ENCODE measurements around the gene FARP1.

The FARP1 gene

GRCh38 chr13:98398581-98398980 lies 255.7 kb downstream of the FARP1 start:
- Histone ChIP-seq H3K9me2 (replicated peaks; ENCODE audit: control insufficient read depth, low read length) (no peaks in the 10 kb centered on the region), H3K79me2 (ENCODE audit: control insufficient read depth, low read length) (no peaks in the 10 kb centered on the region), H3K4me2 (ENCODE audit: low read length) (no peak overlapping the region), H3K4me1 (ENCODE audit: control insufficient read depth, low read length) (no peaks in the 10 kb centered on the region), H3K36me3 (ENCODE audit: control insufficient read depth, low read length) (no peaks in the 10 kb centered on the region), H3F3A (ENCODE audit: control insufficient read depth, insufficient read depth) (no peaks in the 10 kb centered on the region), H3K27me3 (ENCODE audit: control insufficient read depth, low read length) (no peaks in the 10 kb centered on the region), H3K9me3 (ENCODE audit: control insufficient read depth, insufficient read depth, low read length) (no peaks in the 10 kb centered on the region), H3K27ac (ENCODE audit: low read depth, low read length) (no peak overlapping the region), H3K4me3 (ENCODE audit: low read length) (no peak overlapping the region), H4K20me1 (ENCODE audit: control insufficient read depth, insufficient read depth, low read depth, low read length) (no peaks in the 10 kb centered on the region)
- TF ChIP-seq CTCF (IDR thresholded peaks at IDR 0.05; ENCODE audit: low read depth, low read length, poor library complexity, severe bottlenecking) = no peak
- TF ChIP-seq EZH2phosphoT487 (IDR thresholded peaks at IDR 0.05; ENCODE audit: borderline replicate concordance, low read length) = no peak

- Histone ChIP-seq H3K4me2 (ENCODE audit: low read length) (no peak overlapping the region), H3K9me3 (ENCODE audit: control insufficient read depth, insufficient read depth, low read length) (no peaks in the 10 kb centered on the region), H3F3A (ENCODE audit: control insufficient read depth, insufficient read depth) (no peaks in the 10 kb centered on the region), H3K27ac (ENCODE audit: low read depth, low read length) (no peak overlapping the region), H3K79me2 (ENCODE audit: control insufficient read depth, low read length) (no peaks in the 10 kb centered on the region), H3K4me3 (ENCODE audit: low read length) (no peak overlapping the region), H3K36me3 (ENCODE audit: control insufficient read depth, low read length) (no peaks in the 10 kb centered on the region), H4K20me1 (ENCODE audit: control insufficient read depth, insufficient read depth, low read depth, low read length) (no peaks in the 10 kb centered on the region), H3K9me2 (replicated peaks; ENCODE audit: control insufficient read depth, low read length) (no peaks in the 10 kb centered on the region), H3K27me3 (ENCODE audit: control insufficient read depth, low read length) (no peaks in the 10 kb centered on the region), H3K4me1 (ENCODE audit: control insufficient read depth, low read length) (no peaks in the 10 kb centered on the region)
- no peak for TF ChIP-seq EZH2phosphoT487 (IDR thresholded peaks at IDR 0.05; ENCODE audit: borderline replicate concordance, low read length)
- no peak for TF ChIP-seq CTCF (IDR thresholded peaks at IDR 0.05; ENCODE audit: low read depth, low read length, poor library complexity, severe bottlenecking)
These were observed 256.9 kb downstream of the FARP1 start for GRCh38 chr13:98399756-98400155.

GRCh38 chr13:98401934-98402333 lies 259.0 kb downstream of the FARP1 start:
- H3K27ac ChIP-seq (ENCODE audit: low read depth, low read length) = no peak overlapping the region
- TF ChIP-seq CTCF (IDR thresholded peaks at IDR 0.05; ENCODE audit: low read depth, low read length, poor library complexity, severe bottlenecking) = no peak
- TF ChIP-seq EZH2phosphoT487 (IDR thresholded peaks at IDR 0.05; ENCODE audit: borderline replicate concordance, low read length) = no peak
- no peak overlapping the region for H3K4me2 ChIP-seq (ENCODE audit: low read length)
- H3K36me3 ChIP-seq (ENCODE audit: control insufficient read depth, low read length) = no peaks in the 10 kb centered on the region
- no peaks in the 10 kb centered on the region for H3K9me3 ChIP-seq (ENCODE audit: control insufficient read depth, insufficient read depth, low read length)
- H3K27me3 ChIP-seq (ENCODE audit: control insufficient read depth, low read length) = no peaks in the 10 kb centered on the region
- H4K20me1 ChIP-seq (ENCODE audit: control insufficient read depth, insufficient read depth, low read depth, low read length) = no peaks in the 10 kb centered on the region
- H3K9me2 ChIP-seq (replicated peaks; ENCODE audit: control insufficient read depth, low read length) = no peaks in the 10 kb centered on the region
- no peaks in the 10 kb centered on the region for H3K79me2 ChIP-seq (ENCODE audit: control insufficient read depth, low read length)
- no peak overlapping the region for H3K4me3 ChIP-seq (ENCODE audit: low read length)
- no peaks in the 10 kb centered on the region for H3F3A ChIP-seq (ENCODE audit: control insufficient read depth, insufficient read depth)
- H3K4me1 ChIP-seq (ENCODE audit: control insufficient read depth, low read length) = no peaks in the 10 kb centered on the region

GRCh38 chr13:98403076-98403475 lies 260.2 kb downstream of the FARP1 start:
- Histone ChIP-seq H4K20me1 (ENCODE audit: control insufficient read depth, insufficient read depth, low read depth, low read length) (no peaks in the 10 kb centered on the region), H3K9me2 (replicated peaks; ENCODE audit: control insufficient read depth, low read length) (no peaks in the 10 kb centered on the region), H3K9me3 (ENCODE audit: control insufficient read depth, insufficient read depth, low read length) (no peaks in the 10 kb centered on the region), H3K4me2 (ENCODE audit: low read length) (no peak overlapping the region), H3K36me3 (ENCODE audit: control insufficient read depth, low read length) (no peaks in the 10 kb centered on the region), H3K4me3 (ENCODE audit: low read length) (no peak overlapping the region), H3K79me2 (ENCODE audit: control insufficient read depth, low read length) (no peaks in the 10 kb centered on the region), H3K4me1 (ENCODE audit: control insufficient read depth, low read length) (no peaks in the 10 kb centered on the region), H3F3A (ENCODE audit: control insufficient read depth, insufficient read depth) (no peaks in the 10 kb centered on the region), H3K27ac (ENCODE audit: low read depth, low read length) (no peak overlapping the region), H3K27me3 (ENCODE audit: control insufficient read depth, low read length) (no peaks in the 10 kb centered on the region)
- no peak for TF ChIP-seq EZH2phosphoT487 (IDR thresholded peaks at IDR 0.05; ENCODE audit: borderline replicate concordance, low read length)
- TF ChIP-seq CTCF (IDR thresholded peaks at IDR 0.05; ENCODE audit: low read depth, low read length, poor library complexity, severe bottlenecking) = no peak

Measured in DOHH2 (cell line).